Naive B cell (primary cell): Measurements from ENCODE around the gene LRCH3. TPM values are rescaled to one million over a fixed set of nuclear protein-coding genes. Genes with fewer than 3 reads are reported as not detected.

ENCODE experiments used
- ATAC-seq, 2 donors: fragments of 150-1000 bp; cut with Tn5 transposase; 2 replicates each; pipeline ENCODE4 v1.10.0; 2021; ENCODE audit warnings: low read depth in 2 of 2, mild to moderate bottlenecking in 2 of 2, moderate library complexity in 2 of 2
- DNase-seq: peaks from one replicate; pipeline ENCODE4 v3.0.0; 2022
- H3K27ac Mint-ChIP-seq, 6 donors: one replicate each; pipeline ENCODE4 v1.8.0; 2020 to 2022; ENCODE audit warnings: mild to moderate bottlenecking in 6 of 6, mixed read lengths in 6 of 6, moderate library complexity in 5 of 6, inconsistent platforms in 2 of 6
- H3K27me3 Mint-ChIP-seq, 3 donors: one replicate each; pipeline ENCODE4 v1.8.0; 2021 to 2022; ENCODE audit warnings: mixed read lengths in 3 of 3, mild to moderate bottlenecking in 1 of 3
- H3K36me3 Mint-ChIP-seq, 2 donors: one replicate each; pipeline ENCODE4 v1.8.0; 2020 to 2022; ENCODE audit warnings: mixed read lengths in 2 of 2, inconsistent platforms in 1 of 2, mild to moderate bottlenecking in 1 of 2
- H3K4me1 Mint-ChIP-seq, 3 donors: one replicate each; pipeline ENCODE4 v1.8.0; 2020 to 2022; ENCODE audit warnings: mixed read lengths in 3 of 3, inconsistent platforms in 1 of 3, mild to moderate bottlenecking in 1 of 3, moderate library complexity in 1 of 3
- H3K4me3 Mint-ChIP-seq, 8 donors: one replicate each; pipeline ENCODE4 v1.8.0; 2020 to 2022; ENCODE audit warnings: mild to moderate bottlenecking in 8 of 8, mixed read lengths in 8 of 8, moderate library complexity in 8 of 8, inconsistent platforms in 2 of 8
- H3K9me3 Mint-ChIP-seq, 7 donors: one replicate each; pipeline ENCODE4 v1.8.0; 2020 to 2022; ENCODE audit warnings: mixed read lengths in 7 of 7, mild to moderate bottlenecking in 5 of 7, inconsistent platforms in 2 of 7, moderate library complexity in 1 of 7
- polyA plus RNA-seq, 6 donors: library from polyadenylated mRNA; unstranded; fragments of 300-500 nt; fragmentation: Illumina TruSeq; gene quantifications; one replicate each; pipeline ENCODE4 v1.2.3, GENCODE V29; 2021; ENCODE audit warnings: low read depth in 6 of 6

The LRCH3 gene
- polyA plus RNA-seq, 6 donors from 2014 or later, result 10.2 to 26.0 (median 13.9) TPM

DNA sequence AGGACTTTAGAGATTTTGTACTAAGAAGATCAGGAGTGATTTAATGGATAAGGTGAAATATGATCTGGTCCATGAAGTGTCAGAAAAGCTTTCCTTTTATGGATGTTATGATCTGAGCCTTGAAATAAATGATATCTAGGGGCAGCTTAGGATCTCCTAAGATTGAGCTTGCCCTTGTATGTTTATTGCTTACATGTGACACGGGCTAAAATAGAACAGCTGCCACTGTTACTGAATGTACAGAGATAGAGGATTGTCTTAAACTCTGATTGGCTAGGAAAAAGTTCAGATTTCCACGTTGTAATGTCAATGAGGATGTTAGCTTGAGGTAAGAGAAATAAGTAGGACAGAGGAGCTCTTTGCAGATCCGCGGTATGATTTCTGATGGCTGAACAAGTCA lies 32.5 kb upstream of the LRCH3 start:
- H3K27ac Mint-ChIP-seq, result no peak overlapping the region
- H3K4me3 Mint-ChIP-seq, result no peak overlapping the region
- H3K27me3 Mint-ChIP-seq, result no peaks in the 10 kb centered on the region
- ATAC-seq, result no peak
- H3K36me3 Mint-ChIP-seq, result no peaks in the 10 kb centered on the region
- no peak for DNase-seq
- H3K9me3 Mint-ChIP-seq, result no peaks in the 10 kb centered on the region
- H3K4me1 Mint-ChIP-seq, result peaks cover 6 to 16% (median 7%) of the 10 kb centered on the region in 3 donors

DNA sequence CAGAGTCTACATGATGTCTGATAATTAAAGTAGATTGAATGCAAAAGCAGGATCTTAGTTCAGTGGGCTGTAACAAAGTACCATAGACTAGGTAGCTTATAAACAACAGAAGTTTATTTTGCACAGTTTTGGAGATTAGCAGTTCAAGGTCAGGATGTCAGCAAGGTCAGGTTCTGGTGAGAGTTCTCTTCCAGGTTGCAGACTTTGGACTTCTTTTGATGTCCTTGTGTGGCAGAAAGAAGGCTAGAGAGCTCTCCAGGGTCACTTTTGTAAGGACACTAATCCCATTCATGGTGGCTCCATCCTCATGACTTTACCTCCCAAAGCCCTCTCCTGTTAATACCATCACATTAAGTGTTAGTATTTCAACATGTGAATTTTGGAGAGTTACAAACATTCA lies 29.3 kb upstream of the LRCH3 start:
- no peaks in the 10 kb centered on the region for H3K9me3 Mint-ChIP-seq
- DNase-seq (no peak), ATAC-seq (no peak)
- H3K4me3 Mint-ChIP-seq, result no peak overlapping the region
- peaks cover 0 to 8% of the 10 kb centered on the region in 2 donors for H3K36me3 Mint-ChIP-seq
- H3K27me3 Mint-ChIP-seq, result no peaks in the 10 kb centered on the region
- no peaks in the 10 kb centered on the region for H3K4me1 Mint-ChIP-seq
- H3K27ac Mint-ChIP-seq, result no peak overlapping the region

- Mint-ChIP-seq H3K27me3 (no peaks in the 10 kb centered on the region), H3K27ac (no peak overlapping the region), H3K36me3 (peaks cover 10 to 18% of the 10 kb centered on the region in 2 donors), H3K9me3 (peaks cover 0 to 4% (median 0%) of the 10 kb centered on the region in 7 donors), H3K4me1 (peaks cover 0 to 9% (median 0%) of the 10 kb centered on the region in 3 donors), H3K4me3 (no peak overlapping the region)
- no peak for DNase-seq
- no peak for ATAC-seq
Measured at GRCh38 chr3:197775317-197775716, 15.7 kb upstream of the LRCH3 start.

- Mint-ChIP-seq H3K27me3 (no peaks in the 10 kb centered on the region), H3K36me3 (peaks cover 0 to 6% of the 10 kb centered on the region in 2 donors), H3K9me3 (no peaks in the 10 kb centered on the region), H3K4me3 (peak overlapping the region in 1 of 8 donors; percentile 55), H3K4me1 (peaks cover 8 to 26% (median 16%) of the 10 kb centered on the region in 3 donors), H3K27ac (peak overlapping the region in 3 of 6 donors; percentile 61 to 90 (median 82))
- DNase-seq (peak; percentile 15), ATAC-seq (peak; percentile 96 to 97)
Measured at GRCh38 chr3:197782230-197782629, 8.8 kb upstream of the LRCH3 start.

GRCh38 chr3:197784019-197784585 lies 7.0 kb upstream of the LRCH3 start:
- no peaks in the 10 kb centered on the region for H3K36me3 Mint-ChIP-seq
- no peaks in the 10 kb centered on the region for H3K9me3 Mint-ChIP-seq
- no peaks in the 10 kb centered on the region for H3K27me3 Mint-ChIP-seq
- H3K4me1 Mint-ChIP-seq, result peaks cover 8 to 26% (median 20%) of the 10 kb centered on the region in 3 donors
- peak overlapping the region; percentile 11 to 84 (median 73) for H3K27ac Mint-ChIP-seq
- DNase-seq (no peak), ATAC-seq (no peak)
- H3K4me3 Mint-ChIP-seq, result peak overlapping the region in 3 of 8 donors; percentile 10 to 41 (median 40)

DNA sequence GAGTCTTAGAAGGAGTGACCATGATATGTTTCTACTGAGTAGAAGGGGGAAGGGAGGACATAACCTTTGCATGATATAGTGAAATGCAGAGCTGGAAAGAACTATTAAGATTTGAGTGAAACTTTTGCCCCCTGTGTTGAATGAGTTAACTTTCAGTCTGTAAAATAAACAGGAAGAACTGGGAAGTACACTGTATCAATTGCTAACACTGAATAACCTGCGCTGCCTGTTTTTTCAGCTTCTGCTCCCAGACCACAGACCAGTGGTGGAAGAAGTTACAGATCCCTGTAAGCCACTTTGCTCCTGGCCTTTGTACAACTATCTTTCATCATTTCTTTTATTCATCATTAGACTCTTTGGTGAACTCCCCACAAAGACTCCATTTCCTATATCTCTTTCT lies 3.6 kb upstream of the LRCH3 start:
- no peaks in the 10 kb centered on the region for H3K36me3 Mint-ChIP-seq
- peak overlapping the region in 1 of 6 donors; percentile 25 for H3K27ac Mint-ChIP-seq
- no peaks in the 10 kb centered on the region for H3K9me3 Mint-ChIP-seq
- peaks cover 15 to 39% (median 33%) of the 10 kb centered on the region in 3 donors for H3K4me1 Mint-ChIP-seq
- ATAC-seq, result no peak
- H3K4me3 Mint-ChIP-seq, result peak overlapping the region in 1 of 8 donors; percentile 53
- H3K27me3 Mint-ChIP-seq, result no peaks in the 10 kb centered on the region
- no peak for DNase-seq

- Mint-ChIP-seq H3K27me3 (no peaks in the 10 kb centered on the region), H3K27ac (peak overlapping the region in 2 of 6 donors; percentile 94 to 96), H3K36me3 (no peaks in the 10 kb centered on the region), H3K4me3 (peak overlapping the region in 2 of 8 donors; percentile 90 to 96), H3K4me1 (peaks cover 24 to 45% (median 36%) of the 10 kb centered on the region in 3 donors), H3K9me3 (no peaks in the 10 kb centered on the region)
- ATAC-seq (no peak), DNase-seq (no peak)
Measured at GRCh38 chr3:197789309-197789708, 1.7 kb upstream of the LRCH3 start.

DNA sequence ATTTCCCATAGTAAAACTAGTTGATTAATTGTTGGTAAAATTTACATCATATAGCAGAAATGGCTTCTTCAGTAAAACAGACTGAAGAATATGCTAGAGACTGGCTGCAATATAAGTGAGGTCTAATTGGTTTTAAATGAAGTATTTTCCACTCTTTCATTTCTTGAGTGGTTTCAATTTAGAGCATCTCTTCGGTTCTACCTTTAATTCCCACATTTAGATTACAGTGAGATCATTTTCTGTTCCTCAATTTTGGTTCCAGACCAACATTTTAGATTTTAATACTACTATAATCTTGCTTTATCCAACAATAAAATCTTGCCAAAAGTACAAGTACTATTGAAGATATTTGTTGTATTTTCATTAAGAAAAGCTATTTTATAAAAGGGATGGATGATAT lies 1.0 kb upstream of the LRCH3 start:
- DNase-seq (peak; percentile 27), ATAC-seq (no peak)
- Mint-ChIP-seq H3K27ac (peak overlapping the region; percentile 94 to 99 (median 96)), H3K9me3 (no peaks in the 10 kb centered on the region), H3K4me1 (peaks cover 23 to 46% (median 38%) of the 10 kb centered on the region in 3 donors), H3K27me3 (no peaks in the 10 kb centered on the region), H3K36me3 (no peaks in the 10 kb centered on the region), H3K4me3 (peak overlapping the region; percentile 88 to 98 (median 96))

DNA sequence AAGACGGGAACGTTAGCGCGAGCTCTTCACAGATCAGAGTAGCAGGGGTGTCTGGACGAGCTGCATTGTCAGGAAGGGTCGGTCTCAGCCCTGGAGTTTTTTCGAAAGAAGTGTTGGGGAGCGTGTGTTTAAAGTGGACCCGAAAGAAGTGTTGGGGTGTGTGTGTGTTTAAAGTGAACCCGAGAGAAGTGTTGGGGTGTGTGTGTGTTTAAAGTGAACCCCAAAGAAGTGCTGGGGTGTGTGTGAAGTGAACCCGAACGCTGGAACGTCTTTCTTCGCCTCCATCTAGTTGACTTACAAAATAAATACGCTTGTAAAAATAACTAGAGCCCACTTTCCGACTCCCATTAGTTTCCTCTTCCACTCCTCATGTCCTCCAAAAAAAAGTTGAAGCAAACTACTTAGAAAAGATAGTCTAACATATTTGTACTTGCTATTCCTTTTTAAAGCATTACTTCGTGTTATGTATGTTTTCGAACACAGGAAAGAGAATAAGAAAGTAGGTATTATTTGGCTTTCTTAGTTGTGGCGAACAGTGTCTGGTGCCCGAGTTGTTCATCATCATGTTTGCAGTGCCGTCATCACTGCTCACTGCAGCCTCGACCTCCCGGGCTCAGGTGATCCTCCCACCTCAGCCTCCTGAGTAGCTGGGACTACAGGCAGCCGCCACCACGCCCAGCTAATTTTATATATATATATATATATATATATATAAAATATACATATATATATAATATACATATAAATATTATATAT lies 1.0 kb downstream of the LRCH3 start:
- H3K4me3 Mint-ChIP-seq, result peak overlapping the region; percentile 88 to 98 (median 96)
- DNase-seq (no peak), ATAC-seq (peak; percentile 32 to 37)
- no peaks in the 10 kb centered on the region for H3K9me3 Mint-ChIP-seq
- H3K4me1 Mint-ChIP-seq, result peaks cover 39 to 64% (median 58%) of the 10 kb centered on the region in 3 donors
- peak overlapping the region; percentile 94 to 99 (median 97) for H3K27ac Mint-ChIP-seq
- no peaks in the 10 kb centered on the region for H3K36me3 Mint-ChIP-seq
- H3K27me3 Mint-ChIP-seq, result no peaks in the 10 kb centered on the region

GRCh38 chr3:197793247-197793646 lies 2.2 kb downstream of the LRCH3 start:
- ATAC-seq, result no peak
- DNase-seq, result no peak
- peaks cover 47 to 75% (median 66%) of the 10 kb centered on the region in 3 donors for H3K4me1 Mint-ChIP-seq
- no peaks in the 10 kb centered on the region for H3K27me3 Mint-ChIP-seq
- H3K4me3 Mint-ChIP-seq, result peak overlapping the region in 6 of 8 donors; percentile 14 to 96 (median 57)
- H3K9me3 Mint-ChIP-seq, result no peaks in the 10 kb centered on the region
- H3K36me3 Mint-ChIP-seq, result no peaks in the 10 kb centered on the region
- H3K27ac Mint-ChIP-seq, result peak overlapping the region in 5 of 6 donors; percentile 36 to 94 (median 70)

- DNase-seq, result no peak
- H3K27ac Mint-ChIP-seq, result peak overlapping the region in 3 of 6 donors; percentile 12 to 94 (median 74)
- H3K36me3 Mint-ChIP-seq, result no peaks in the 10 kb centered on the region
- no peaks in the 10 kb centered on the region for H3K9me3 Mint-ChIP-seq
- ATAC-seq, result no peak
- H3K27me3 Mint-ChIP-seq, result no peaks in the 10 kb centered on the region
- H3K4me1 Mint-ChIP-seq, result peaks cover 53 to 84% (median 75%) of the 10 kb centered on the region in 3 donors
- H3K4me3 Mint-ChIP-seq, result peak overlapping the region in 3 of 8 donors; percentile 10 to 96 (median 34)
Measured at GRCh38 chr3:197794115-197794514, 3.1 kb downstream of the LRCH3 start.

DNA sequence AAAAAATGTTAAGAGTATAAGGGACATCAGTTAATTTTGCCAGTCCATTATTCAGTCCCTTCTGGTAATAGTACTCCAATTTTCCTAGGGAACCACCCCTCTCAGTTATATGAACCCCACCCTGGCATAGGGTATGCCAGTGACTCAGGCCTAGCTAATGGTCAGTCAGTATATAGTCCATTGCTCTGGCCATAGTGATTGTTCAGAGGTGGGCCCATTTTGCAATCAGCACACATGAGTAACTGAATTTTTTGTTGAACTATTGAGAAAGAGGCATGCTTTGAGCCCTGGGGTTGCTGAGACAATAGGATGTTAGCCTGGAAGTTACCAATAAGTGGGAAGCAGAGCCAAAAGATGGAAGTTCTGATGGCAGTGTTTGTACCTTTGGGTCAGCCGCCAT lies 4.1 kb downstream of the LRCH3 start:
- ATAC-seq (no peak), DNase-seq (no peak)
- Mint-ChIP-seq H3K27me3 (no peaks in the 10 kb centered on the region), H3K36me3 (no peaks in the 10 kb centered on the region), H3K27ac (peak overlapping the region in 1 of 6 donors; percentile 24), H3K4me1 (peaks cover 49 to 83% (median 73%) of the 10 kb centered on the region in 3 donors), H3K4me3 (no peak overlapping the region), H3K9me3 (no peaks in the 10 kb centered on the region)

DNA sequence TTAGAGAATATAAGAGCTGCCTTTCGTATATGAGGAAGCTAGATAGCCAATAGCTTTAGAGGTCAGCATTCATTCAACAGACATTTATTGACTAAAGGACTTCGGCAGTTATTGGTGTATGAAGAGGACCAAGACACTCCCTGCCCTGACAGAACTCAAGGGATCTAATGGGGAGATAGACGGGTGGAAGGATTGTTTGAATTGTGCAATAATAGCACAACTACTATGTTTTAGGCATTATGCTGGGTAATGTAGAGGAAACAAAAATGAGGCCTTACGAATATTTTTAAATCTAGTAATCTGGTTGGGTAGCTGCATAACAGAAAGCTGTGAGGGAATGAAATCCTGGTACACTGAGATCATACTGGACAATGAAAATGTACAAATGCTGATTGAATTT lies 5.0 kb downstream of the LRCH3 start:
- H3K9me3 Mint-ChIP-seq, result no peaks in the 10 kb centered on the region
- H3K4me1 Mint-ChIP-seq, result peaks cover 55 to 86% (median 79%) of the 10 kb centered on the region in 3 donors
- no peak overlapping the region for H3K4me3 Mint-ChIP-seq
- H3K27ac Mint-ChIP-seq, result peak overlapping the region in 5 of 6 donors; percentile 2 to 81 (median 68)
- no peaks in the 10 kb centered on the region for H3K36me3 Mint-ChIP-seq
- no peaks in the 10 kb centered on the region for H3K27me3 Mint-ChIP-seq
- no peak for DNase-seq
- ATAC-seq, result no peak

GRCh38 chr3:197798863-197799262 lies 7.8 kb downstream of the LRCH3 start:
- no peak for DNase-seq
- no peak overlapping the region for H3K4me3 Mint-ChIP-seq
- no peaks in the 10 kb centered on the region for H3K9me3 Mint-ChIP-seq
- peak overlapping the region in 5 of 6 donors; percentile 3 to 79 (median 43) for H3K27ac Mint-ChIP-seq
- no peaks in the 10 kb centered on the region for H3K36me3 Mint-ChIP-seq
- peaks cover 56 to 83% (median 80%) of the 10 kb centered on the region in 3 donors for H3K4me1 Mint-ChIP-seq
- H3K27me3 Mint-ChIP-seq, result no peaks in the 10 kb centered on the region
- peak in 1 of 2 donors; percentile 18 for ATAC-seq
